Measurements from ENCODE around the gene SRRM5.
"Not testable (repeated sequence)": the region's sequence is repeated elsewhere in the genome, so short reads cannot be mapped to it uniquely, and the experiment has no call there.

The SRRM5 gene

DNA sequence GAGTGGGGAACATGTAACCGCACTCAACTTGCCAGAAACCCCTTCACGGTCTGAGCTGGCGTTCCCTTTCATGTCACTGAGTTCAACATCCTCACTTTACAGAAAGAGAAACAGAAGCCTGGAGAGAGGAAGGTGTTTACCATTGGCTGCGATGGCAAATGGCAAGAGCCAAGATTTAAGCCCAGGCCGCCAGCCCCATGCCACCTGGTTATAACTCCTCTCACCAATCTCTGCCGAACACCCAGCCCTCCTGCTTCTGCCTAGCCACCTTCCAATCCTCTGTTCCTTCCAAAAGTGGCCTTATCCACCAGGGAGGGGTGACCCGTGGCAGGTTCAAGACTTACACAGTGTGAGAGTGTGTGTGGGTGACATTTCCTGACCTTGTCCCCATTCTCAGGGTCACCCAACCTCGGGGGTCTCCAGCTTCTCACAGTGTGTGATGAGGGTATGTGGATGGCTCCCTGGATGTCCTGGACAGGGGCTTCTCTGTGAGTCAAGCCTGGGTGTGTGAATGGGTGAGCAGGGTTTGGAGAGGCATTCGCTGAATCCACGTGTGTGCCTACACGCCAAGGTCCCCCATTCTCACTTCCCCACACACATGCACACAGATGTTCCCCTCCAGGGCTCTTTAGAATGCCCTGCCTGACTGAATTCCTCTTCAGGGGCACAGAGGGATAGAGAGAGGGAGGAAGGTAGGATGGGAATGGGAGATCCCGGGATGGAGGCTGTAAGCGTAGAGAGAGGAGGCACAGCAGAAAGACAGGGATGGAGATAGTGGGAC, 26.5 kb downstream of the SRRM5 start:
- DNase-seq (ENCODE audit: low read depth, low spot score), result no peak

GRCh38 chr19:43638995-43639518, 27.2 kb downstream of the SRRM5 start:
- DNase-seq (ENCODE audit: low read depth, low spot score), result no peak

GRCh38 chr19:43639519-43640423, 27.9 kb downstream of the SRRM5 start, which contains the start of gene CADM4:
Gene CADM4 (minus strand): TSS chr19:43639850. CDS start chr19:43639790, 60 bp downstream.
- DNase-seq (ENCODE audit: low read depth, low spot score), result no peak

DNA sequence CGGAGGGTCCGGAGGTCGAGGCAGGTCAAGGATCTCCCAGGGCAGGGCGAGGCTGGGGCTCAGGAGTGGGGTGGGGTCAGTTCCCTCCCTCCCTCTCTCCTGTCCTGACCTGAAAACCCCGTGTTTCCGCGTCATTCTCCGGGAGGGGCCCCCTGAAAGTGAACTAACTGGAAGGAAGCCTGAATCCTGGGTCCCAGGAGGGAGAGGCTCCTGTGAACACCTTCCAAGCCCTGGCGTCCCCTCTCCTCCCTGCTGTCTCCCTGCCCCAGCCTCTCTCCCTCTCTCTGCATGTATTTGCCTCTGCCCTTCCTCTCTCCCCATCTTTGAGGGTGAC, 28.5 kb downstream of the SRRM5 start:
- no peak for DNase-seq (ENCODE audit: low read depth, low spot score)

- no peak for DNase-seq (ENCODE audit: low read depth, low spot score)
Measured at GRCh38 chr19:43641333-43641732, 29.4 kb downstream of the SRRM5 start.

DNA sequence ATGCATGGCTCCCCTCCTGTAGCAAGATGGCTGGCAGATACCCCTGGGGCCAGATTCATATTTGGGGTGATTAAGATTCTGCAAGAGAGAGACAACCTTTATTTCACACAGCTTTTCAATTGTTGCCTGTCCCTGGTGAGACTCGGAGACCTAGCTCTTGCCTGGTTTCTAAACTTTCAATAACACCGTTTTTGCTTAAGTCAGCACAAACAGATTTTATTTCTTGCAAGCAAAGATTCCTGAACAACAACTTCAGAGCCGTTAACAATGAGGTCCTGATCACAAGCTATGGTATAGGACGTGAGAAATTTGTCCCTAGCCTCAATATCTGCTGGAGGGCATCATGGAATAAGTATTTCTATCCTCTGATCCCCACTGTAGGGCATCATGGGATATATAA, 30.6 kb downstream of the SRRM5 start:
- DNase-seq (ENCODE audit: low read depth, low spot score), result no peak

GRCh38 chr19:43643326-43643725, 31.4 kb downstream of the SRRM5 start:
- no peak for DNase-seq (ENCODE audit: low read depth, low spot score)

DNA sequence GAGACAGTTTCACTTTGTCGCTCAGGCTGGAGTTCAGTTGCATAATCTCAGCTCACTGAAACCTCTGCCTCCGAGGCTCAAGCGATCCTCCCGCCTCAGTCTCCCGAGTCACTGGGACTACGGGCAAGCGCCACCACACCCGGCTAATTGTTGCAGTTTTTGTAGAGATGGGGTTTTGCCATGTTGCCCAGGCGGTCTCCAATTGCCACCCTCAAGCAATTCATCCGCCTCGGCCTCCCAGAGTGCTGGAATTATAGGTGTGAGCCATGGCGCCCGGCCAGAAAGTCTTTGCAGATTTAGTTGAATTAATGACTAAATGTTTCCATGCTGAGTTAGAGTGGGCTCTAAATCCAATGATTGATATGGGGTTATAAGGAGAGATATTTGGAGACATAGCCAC, 32.3 kb downstream of the SRRM5 start:
- no peak for DNase-seq (ENCODE audit: low read depth, low spot score)

DNA sequence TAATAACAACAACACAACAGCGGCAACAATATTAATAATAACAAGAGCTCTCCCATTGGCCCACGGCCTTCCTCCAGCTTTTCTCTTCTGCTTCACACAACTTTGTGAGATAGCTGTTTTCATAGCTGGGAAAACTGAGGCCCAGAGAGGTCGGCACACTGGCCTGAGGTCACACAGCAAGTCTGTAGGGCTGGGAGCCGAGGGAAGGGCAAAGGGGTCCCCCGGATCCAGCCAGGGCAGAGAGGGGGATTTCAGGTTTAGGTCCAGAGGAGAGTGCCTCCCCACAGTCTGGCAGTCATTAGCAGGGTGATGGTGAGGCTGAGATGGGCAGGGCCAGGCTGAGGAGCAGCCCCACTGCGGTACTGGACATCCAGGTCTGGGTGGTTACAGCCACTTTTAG, 36.7 kb downstream of the SRRM5 start:
- DNase-seq (ENCODE audit: low read depth, low spot score), result no peak

DNA sequence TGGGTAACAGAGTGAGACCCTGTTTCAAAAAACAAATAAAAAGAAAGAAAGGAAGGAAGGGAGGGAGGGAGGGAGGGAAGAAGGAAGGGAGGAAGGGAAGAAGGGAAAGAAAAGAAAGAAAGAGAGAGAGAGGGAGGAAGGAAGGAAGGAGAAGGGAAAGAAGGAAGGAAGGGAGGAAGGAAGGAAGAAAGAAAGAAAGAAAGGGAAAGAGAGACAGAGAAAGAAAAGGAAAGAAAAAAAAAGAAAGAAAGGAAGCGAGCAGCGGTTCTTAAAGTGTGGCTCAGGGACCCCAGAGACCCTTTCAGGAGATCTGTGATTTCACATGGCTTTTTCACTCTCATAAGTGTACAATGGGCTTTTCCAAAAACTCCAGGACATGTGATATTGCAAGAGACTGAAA, 37.6 kb downstream of the SRRM5 start:
- no peak for DNase-seq (ENCODE audit: low read depth, low spot score)

DNA sequence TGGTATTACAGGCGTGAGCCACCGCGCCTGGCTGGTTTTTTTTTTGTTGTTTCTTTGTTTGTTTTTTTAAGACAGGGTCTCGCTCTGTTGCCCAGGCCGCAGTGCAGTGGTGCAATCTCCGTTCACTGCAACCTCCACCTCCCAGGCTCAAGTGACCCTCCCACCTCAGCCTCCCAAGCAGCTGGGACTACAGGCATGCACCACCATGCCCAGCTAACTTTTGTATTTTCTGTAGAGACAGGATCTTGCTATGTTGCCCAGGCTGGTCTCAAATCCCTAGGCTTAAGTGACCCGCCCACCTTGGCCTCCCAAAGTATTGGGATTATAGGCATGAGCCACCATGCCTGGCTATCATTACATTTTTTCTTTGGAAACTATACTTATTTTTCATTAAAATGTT, 38.4 kb downstream of the SRRM5 start:
- not testable (repeated sequence) for DNase-seq (ENCODE audit: low read depth, low spot score)

GRCh38 chr19:43651758-43652545, 40.1 kb downstream of the SRRM5 start:
- DNase-seq (ENCODE audit: low read depth, low spot score), result peak; percentile 37

DNA sequence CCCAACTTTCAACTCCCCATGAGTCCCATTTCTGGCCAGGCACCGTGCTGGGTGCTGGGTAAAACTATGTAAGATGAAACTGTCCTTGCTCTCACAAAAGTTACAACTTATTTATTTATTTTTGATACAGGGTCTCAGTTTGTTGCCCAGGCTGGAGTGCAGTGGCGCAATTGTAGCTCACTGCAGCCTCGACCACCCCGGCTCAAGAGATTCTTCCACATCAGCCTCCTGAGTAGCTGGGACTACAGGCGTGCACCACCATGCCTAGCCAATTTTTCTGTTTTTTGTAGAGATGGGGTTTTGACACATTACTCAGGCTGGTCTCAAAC, 40.6 kb downstream of the SRRM5 start:
- no peak for DNase-seq (ENCODE audit: low read depth, low spot score)

DNA sequence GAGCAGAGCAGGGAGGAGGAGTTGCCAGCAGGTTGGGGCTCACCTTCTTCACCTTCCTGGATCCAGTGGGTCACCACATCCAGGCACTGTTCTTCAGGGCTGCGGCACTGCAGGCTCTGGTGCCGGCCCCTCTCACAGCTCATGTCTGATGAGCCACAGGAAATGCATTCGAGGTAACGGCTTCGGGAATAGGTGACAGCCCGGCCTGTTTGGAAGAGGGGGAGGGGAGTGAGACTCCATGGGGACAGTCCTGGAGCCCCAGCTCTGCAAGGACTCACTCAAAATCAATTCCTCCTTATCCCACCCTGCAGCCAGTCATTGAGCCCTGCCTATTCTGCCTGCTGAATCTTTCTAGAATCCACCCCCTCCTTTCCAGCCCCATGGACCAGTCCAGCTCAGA, 44.5 kb downstream of the SRRM5 start:
- DNase-seq (ENCODE audit: low read depth, low spot score), result no peak

DNA sequence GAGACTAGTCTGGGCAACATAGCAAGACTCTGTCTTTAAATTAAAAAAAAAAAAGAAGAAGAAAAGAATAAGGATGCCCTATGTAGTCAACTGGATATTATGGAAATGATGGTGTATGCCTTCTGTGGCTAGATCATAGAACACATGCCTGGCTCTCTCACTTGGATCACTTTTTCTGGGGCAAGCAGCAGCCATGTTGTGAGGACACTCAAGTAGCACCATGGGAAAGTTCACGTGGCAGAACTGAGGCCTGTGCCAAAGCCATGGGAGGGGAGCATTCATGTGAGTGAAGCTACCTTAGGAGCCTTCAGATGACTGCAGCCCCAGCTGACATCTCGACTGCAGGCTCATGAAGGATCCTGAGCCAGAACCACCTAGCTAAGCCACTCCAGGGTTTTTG, 46.1 kb downstream of the SRRM5 start:
- DNase-seq (ENCODE audit: low read depth, low spot score), result no peak

DNA sequence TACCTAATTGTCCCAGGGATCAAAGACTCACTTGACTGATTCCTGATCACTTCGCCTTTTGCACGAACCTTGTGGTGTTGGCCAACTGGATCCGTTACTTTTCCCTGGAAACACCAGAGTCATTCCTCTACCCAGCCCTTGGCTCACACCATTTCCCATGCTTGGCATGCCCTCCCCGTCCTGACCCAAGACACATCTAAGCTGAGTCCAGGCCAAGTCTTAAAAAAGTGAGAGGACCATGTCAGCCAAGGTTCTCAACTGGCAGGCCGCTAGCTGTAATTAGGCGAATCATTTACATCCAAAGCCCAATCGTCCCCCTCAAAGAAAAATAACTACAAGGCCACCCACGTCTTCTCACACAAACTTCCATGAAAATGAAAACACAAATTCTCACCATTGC, 46.6 kb downstream of the SRRM5 start:
- DNase-seq (ENCODE audit: low read depth, low spot score), result no peak

DNA sequence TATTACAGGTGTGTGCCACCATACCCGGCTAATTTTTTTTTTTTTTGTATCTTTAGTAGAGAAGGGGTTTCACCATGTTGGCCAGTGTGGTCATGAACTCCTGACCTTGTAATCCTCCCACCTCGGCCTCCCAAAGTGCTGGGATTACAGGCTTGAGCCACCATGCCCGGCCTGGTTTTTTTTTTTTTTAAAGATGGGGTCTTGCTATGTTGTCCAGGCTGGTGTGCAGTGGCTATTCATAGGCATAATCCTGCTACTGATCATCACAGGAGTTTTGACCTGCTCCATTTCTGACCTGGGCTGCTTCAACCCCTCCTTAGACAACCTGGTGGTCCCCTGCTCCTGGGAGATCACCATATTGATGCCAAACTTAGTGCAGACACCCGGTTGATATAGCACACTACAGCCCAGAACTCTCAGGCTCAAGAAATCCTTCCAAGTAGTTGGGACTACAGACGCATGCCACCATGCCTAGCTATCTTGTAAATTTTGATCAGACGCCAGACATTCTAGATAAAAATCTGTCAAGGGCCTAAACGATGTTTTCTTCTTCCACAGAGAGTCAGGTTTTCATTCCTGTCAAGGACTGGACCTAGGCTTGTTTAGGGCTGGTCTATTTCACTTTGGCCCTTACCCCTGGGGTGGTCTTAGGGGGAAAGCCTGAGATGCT, 48.5 kb downstream of the SRRM5 start:
- no peak for DNase-seq (ENCODE audit: low read depth, low spot score)

DNA sequence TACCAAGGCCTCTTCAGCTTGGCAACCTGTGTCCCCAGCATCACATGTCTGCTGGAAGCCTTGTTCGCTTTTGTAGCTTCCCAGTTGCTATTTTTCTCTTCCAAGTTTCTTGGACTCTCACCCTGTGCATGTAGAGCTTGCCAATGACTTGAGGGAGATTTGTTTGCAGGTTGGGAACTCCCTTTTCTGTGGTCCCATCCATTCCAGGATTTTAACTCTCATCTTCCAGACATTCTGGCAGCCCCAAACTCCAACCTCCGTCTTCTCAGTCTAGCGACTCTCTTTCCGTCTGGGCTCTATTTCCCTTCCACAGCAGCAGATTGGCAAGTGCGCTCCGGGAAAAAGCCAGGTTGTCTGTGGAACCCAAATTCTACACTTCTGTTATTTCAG, 49.1 kb downstream of the SRRM5 start:
- DNase-seq (ENCODE audit: low read depth, low spot score), result no peak

- no peak for DNase-seq (ENCODE audit: low read depth, low spot score)
Measured at GRCh38 chr19:43662487-43662886, 50.6 kb downstream of the SRRM5 start.

GRCh38 chr19:43664018-43664417, 52.1 kb downstream of the SRRM5 start:
- no peak for DNase-seq (ENCODE audit: low read depth, low spot score)

Data from smooth muscle cell of the brain vasculature (primary cell).